ENCODE measurements around the gene PIK3C2G. TPM values are rescaled to one million over a fixed set of nuclear protein-coding genes. Genes with fewer than 3 reads are reported as not detected.

PIK3C2G gene
- total RNA-seq, 1 experiment from 2014 or later: not detected

DNA sequence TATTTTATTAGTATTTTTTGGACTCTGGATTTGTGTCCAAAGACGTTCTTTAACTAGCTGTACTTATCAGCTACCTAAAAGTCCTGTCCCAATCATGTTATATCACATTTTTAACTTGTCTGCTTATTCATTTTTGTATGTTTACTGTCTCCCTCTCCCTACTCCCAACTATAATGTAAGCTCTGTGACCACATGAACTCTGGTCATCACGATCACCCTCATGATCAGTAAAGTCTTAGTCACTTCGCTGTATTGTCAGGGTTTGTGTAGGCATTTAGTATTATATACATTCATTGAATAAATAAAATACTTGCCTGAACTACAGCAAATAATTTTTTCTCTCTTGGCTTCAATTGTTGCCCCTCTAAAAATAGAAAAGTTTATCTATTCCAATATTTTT, 211.0 kb downstream of the PIK3C2G start:
- Histone ChIP-seq H3T11ph (ENCODE audit: low read length) (no peak overlapping the region), H3K18ac (ENCODE audit: insufficient read length, low read depth, low read length) (no peak overlapping the region), H3K79me1 (ENCODE audit: insufficient read depth, low read depth, low read length, poor library complexity, severe bottlenecking) (no peaks in the 10 kb centered on the region), H3K27me3 (ENCODE audit: insufficient read depth, low read length) (no peaks in the 10 kb centered on the region), H3K9me3 (ENCODE audit: control insufficient read depth, low read depth, low read length) (no peaks in the 10 kb centered on the region), H3K56ac (ENCODE audit: insufficient read length, low read depth, low read length) (no peak overlapping the region), H3K23ac (ENCODE audit: insufficient read length, low read depth, low read length) (no peak overlapping the region), H4K20me1 (ENCODE audit: control insufficient read depth, insufficient read depth, insufficient read length) (no peaks in the 10 kb centered on the region), H2BK12ac (ENCODE audit: insufficient read length, low read depth, low read length) (no peak overlapping the region), H4K91ac (ENCODE audit: insufficient read length, low read depth, low read length) (no peak overlapping the region), H2BK20ac (ENCODE audit: low read depth, low read length, poor library complexity, severe bottlenecking) (no peak overlapping the region), H3K79me2 (ENCODE audit: insufficient read depth, low read length) (no peaks in the 10 kb centered on the region), H2AK5ac (ENCODE audit: insufficient read length, low read length) (no peak overlapping the region), H3K4me2 (ENCODE audit: insufficient read depth, insufficient read length, low read length) (no peak overlapping the region), H3K14ac (ENCODE audit: insufficient read depth, low read length) (no peak overlapping the region), H3K9ac (ENCODE audit: extremely low read depth, insufficient read length, low read length) (no peak overlapping the region), H2BK5ac (ENCODE audit: insufficient read length, low read length) (no peak overlapping the region), H4K8ac (replicated peaks; ENCODE audit: insufficient read length, low read depth, low read length) (no peak overlapping the region), H2BK15ac (ENCODE audit: low read depth, low read length) (no peak overlapping the region), H2AFZ (ENCODE audit: low read length) (no peak overlapping the region), H3K27ac (ENCODE audit: insufficient read length, low read depth, low read length) (no peak overlapping the region), H3K23me2 (ENCODE audit: insufficient read length, low read depth, low read length, poor library complexity, severe bottlenecking) (no peaks in the 10 kb centered on the region), H3K4ac (ENCODE audit: low read depth, low read length) (no peak overlapping the region), H2BK120ac (ENCODE audit: low read depth, low read length, poor library complexity, severe bottlenecking) (no peak overlapping the region), H3K4me1 (ENCODE audit: insufficient read depth, low read length) (no peaks in the 10 kb centered on the region), H4K5ac (ENCODE audit: insufficient read length, low read depth, low read length) (no peak overlapping the region)
- H3K36me3 Mint-ChIP-seq (ENCODE audit: insufficient read depth in 1 of 3, low read depth in 3 of 3): no peaks in the 10 kb centered on the region
- no peak overlapping the region for H3K4me3 Mint-ChIP-seq
- WGBS (ENCODE audit: extremely low coverage, insufficient read length, low lambda C conversion rate): no CpG with 5 or more reads among the region's 3 CpGs
- TF ChIP-seq, protein P1, sequence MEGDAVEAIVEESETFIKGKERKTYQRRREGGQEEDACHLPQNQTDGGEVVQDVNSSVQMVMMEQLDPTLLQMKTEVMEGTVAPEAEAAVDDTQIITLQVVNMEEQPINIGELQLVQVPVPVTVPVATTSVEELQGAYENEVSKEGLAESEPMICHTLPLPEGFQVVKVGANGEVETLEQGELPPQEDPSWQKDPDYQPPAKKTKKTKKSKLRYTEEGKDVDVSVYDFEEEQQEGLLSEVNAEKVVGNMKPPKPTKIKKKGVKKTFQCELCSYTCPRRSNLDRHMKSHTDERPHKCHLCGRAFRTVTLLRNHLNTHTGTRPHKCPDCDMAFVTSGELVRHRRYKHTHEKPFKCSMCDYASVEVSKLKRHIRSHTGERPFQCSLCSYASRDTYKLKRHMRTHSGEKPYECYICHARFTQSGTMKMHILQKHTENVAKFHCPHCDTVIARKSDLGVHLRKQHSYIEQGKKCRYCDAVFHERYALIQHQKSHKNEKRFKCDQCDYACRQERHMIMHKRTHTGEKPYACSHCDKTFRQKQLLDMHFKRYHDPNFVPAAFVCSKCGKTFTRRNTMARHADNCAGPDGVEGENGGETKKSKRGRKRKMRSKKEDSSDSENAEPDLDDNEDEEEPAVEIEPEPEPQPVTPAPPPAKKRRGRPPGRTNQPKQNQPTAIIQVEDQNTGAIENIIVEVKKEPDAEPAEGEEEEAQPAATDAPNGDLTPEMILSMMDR (conservative IDR thresholded peaks at IDR 0.05): no peak
- no peak overlapping the region for H3K27ac Mint-ChIP-seq
- no peaks in the 10 kb centered on the region for H3K9me3 Mint-ChIP-seq
- peaks cover 5 to 7% of the 10 kb centered on the region in 2 experiments for H3K4me1 Mint-ChIP-seq
- DNase-seq: no peak
- H3K27me3 Mint-ChIP-seq (ENCODE audit: low read depth): peaks cover 12% of the 10 kb centered on the region
